Muscle of arm (tissue), 12 donors: ENCODE results near the gene IL17RC. TPM values are rescaled to one million over a fixed set of nuclear protein-coding genes. Genes with fewer than 3 reads are reported as not detected.
"Not testable (repeated sequence)": the region's sequence is repeated elsewhere in the genome, so short reads cannot be mapped to it uniquely, and the experiment has no call there.

Source experiments
- DNase-seq: peaks from one replicate; pipeline ENCODE4 v3.0.0-alpha.2; 2013
- polyA plus RNA-seq, 12 donors: library from polyadenylated mRNA; unstranded; fragments of 120-200 nt; gene quantifications; one replicate each; pipeline ENCODE4 v1.2.1, GENCODE V29; 2013; ENCODE audit not compliant: insufficient read length in 12 of 12

The IL17RC gene
- polyA plus RNA-seq, 12 donors, result 15.8 to 42.8 (median 23.4) TPM; not detected in 1

DNA sequence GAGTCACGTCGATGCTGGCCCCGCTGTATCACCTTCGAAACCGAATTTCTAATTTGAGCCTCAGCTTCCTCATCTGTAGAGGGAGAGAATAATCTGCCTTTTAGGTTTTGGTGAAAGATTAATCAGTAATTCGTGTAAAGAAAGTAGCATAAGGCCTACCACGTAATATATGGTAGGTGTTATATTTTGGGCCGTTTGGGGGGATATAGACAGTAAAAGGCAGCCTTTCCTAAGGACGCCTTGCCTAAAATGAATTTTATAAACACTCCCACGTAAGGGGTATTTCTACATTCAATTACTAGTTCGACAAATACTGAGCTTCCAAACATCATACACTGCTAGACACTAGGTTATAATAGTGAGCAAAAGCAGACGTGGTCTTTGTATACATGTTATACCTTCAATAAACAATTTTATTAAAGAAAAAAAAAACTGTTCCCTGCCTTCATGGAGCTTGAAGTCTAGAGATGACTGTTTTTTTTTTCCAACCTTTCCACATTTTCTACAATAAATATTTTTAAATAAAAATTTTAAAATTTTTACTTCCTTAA lies 25.8 kb upstream of the IL17RC start:
- DNase-seq, result no peak

DNA sequence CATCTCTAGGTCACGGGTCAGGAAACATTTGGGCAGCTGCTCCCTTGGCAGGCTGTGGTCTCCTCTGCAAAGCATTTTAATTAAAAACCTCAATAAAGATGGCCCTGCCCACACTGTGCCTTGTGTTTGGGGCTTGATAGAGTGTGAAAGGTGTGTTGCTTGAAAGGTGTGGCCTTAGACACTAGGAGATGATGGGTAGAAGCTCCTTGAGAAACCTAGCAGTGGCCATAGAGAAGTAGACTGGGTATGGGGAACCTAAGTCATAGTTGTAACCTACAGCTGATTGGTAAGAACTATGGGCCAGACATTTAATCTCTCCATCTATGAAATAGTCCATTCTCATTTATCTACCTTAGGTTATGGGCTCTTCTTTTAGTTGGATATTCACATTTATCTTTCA lies 23.2 kb upstream of the IL17RC start:
- no peak for DNase-seq

DNA sequence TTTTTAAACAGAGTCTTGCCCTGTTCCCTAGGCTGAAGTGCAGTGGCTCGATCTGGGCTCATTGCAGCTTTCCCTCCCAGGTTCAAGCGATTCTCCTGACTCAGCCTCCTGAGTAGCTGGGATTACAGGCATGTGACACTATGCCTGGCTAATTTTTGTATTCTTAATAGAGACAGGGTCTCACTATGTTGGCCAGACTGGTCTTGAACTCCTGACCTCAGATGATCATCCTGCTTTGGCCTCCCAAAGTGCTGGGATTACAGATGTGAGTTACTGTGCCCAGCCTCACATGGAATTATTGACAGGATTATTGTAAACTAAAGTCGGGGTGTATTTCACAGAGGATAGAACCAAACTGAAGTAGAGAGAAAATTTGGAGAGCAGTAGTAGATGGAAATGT lies 21.2 kb upstream of the IL17RC start:
- not testable (repeated sequence) for DNase-seq

DNA sequence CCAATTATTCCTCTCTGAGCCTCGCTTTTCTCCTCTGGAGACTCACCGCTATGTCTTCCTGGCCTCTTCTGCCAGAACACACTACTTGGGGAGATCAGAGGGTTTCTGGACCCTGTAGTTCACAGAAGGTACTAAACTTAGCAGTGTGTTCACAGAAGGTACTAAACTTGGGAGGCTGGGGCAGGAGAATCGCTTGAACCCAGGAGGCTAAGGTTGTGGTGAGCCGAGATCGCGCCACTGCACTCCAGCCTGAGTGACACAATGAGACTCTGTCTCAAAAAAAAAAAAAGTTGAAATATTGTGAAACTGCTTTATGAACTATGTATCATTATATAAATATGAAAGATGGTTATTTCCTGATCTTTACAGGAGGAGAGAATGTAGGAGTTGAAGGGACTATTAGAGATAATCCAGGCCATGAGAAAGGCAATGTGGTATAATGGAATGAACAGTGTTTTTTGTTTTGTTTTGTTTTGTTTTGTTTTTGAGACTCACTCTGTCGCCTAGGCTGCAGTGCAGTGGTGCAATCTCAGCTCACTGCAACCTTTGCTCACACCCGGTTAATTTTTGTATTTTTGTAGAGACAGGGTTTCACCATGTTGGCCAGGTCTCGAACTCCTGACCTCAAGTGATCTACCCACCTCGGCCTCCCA lies 20.0 kb upstream of the IL17RC start:
- not testable (repeated sequence) for DNase-seq

DNA sequence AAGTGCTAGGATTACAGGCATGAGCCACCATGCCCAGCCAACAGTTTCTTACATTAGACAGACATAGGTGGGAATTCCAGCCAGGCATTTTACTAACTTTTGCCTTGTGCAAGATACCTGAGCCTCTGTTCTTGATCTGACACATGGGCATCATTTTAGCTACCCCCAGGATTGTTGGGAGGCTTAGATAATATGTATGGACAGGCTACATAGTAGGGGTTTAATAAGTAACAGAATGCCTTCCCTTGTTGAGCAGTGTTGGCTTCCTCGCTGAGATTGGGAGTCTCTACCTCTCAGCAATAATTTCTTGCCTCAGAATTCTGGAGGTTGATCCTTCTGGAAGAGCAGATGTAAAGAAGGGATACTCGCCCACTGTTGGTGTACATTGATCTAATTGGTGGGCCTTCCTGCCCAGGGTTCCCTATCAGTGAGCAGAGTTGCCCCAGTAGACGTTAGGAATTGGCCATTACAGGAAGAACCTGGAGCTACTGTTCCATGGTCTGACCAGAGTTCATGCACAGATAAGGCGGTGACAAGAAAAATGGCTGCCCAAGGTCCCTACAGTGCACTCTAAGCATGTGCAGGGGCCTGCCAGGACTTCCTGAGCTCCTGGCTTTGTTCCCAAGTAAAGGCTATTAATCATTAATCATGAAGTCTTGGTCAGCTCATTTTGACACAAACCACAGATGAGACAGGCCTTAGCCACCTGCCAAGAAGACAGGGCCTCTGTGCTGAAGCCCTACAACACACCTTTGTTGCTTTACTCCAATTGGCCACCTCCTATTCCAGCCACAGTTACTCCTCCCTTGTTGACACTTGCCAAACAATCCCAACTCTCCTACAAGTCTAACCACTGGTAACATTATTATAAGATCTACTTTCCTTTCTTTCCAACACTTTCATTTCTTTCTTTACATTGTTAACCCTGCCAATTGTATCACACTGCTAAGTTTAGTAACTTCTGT lies 19.2 kb upstream of the IL17RC start:
- DNase-seq, result no peak

DNA sequence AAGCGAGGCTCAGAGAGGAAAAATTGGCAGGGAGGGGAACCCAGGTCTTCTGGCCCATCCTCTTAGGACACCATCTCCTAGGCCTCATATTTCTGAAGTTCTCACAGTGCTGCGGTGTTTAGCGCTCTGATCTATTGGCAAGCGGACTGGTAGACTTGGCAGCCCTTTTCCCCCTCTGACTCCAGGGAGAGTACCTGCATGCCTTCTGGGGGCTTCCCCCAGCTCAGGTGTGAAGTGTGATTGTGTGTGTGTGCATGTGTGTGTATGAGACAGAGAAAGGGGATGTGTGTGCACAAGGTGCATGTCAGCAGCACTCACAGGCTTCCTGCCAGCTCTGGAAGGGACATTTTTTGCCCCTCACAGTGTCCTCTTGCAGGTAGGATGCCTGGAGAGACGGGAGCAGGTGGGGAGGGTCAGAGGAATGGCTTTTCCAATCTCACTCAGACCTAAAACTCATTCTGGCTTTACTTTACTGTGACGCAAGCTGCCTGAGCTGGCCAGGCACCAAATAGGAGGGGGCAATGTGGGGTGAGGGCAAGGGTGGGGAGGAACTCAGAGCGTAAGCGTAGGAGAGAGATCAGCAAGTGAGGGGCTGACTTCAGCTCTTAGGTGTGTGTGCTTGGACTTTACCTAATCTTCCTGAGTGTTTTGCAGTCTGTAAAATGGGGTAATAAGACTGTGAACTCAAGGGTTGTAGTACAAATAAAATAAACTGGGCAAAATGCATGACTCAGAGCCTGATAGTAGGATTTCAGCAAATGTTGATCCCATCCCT lies 18.2 kb upstream of the IL17RC start:
- DNase-seq, result no peak

DNA sequence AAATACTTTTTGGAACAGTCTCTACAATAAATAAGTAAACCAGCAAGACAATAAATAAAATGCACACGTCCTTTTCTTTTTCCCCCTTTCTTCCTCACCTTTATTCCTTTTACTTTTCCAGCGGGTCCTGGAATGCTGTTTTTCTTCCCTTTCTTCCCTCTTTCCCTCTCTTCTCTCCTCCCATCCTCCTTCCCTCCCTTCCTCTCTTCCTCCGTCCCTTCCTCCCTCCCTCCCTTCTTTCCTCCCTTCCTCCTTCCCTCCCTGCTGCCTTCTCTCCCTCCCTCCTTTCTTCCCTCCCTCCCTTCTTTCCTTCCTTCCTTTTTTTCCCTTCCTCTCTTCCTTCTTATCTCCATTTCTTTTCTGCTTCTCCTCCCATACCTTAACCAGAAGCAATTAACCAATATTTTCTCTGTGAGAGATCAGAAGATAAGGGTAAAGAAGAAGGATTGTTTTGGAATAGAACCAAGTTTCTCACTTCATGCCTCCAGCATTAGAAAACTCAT lies 17.6 kb upstream of the IL17RC start:
- no peak for DNase-seq

DNA sequence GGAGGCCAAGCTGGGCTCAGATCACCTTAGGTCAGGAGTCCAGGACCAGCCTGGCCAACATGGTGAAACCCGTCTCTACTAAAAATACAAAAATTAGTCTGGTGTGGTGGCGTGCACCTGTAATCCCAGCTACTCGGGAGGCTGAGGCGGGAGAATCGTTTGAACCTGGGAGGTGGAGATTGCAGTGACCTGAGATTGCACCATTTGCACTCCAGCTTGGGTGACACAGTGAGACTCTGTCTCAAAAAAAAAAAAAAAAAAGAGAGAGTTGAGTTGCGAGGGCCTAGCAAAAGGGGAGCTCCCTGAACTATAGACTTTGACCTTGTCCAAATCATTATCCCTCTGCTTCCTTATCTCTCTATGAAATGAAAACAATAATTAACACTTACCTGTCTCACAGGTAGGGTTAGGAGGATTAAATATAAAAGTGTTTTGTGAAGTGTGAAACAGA lies 15.9 kb upstream of the IL17RC start:
- DNase-seq, result not testable (repeated sequence)

DNA sequence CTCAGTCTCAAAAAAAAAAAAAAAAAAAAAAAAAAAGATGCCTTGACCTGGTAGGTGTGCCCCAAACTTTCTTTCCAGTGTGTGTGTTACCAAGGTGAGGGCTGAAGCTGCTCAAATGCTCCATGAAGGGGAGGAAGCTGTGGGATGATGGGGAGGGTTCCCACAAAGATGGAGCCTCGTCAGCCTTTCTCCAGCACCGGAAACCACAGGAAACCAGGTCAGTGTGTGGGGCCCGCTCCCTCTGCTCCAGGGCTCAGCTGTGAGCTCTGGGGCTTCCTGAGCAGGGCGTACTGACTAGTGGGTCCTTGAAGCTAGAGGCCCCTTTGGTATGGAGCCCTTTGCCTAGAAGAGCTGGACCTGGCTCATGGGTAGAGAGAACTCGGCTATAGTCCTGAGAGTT lies 14.9 kb upstream of the IL17RC start:
- no peak for DNase-seq

DNA sequence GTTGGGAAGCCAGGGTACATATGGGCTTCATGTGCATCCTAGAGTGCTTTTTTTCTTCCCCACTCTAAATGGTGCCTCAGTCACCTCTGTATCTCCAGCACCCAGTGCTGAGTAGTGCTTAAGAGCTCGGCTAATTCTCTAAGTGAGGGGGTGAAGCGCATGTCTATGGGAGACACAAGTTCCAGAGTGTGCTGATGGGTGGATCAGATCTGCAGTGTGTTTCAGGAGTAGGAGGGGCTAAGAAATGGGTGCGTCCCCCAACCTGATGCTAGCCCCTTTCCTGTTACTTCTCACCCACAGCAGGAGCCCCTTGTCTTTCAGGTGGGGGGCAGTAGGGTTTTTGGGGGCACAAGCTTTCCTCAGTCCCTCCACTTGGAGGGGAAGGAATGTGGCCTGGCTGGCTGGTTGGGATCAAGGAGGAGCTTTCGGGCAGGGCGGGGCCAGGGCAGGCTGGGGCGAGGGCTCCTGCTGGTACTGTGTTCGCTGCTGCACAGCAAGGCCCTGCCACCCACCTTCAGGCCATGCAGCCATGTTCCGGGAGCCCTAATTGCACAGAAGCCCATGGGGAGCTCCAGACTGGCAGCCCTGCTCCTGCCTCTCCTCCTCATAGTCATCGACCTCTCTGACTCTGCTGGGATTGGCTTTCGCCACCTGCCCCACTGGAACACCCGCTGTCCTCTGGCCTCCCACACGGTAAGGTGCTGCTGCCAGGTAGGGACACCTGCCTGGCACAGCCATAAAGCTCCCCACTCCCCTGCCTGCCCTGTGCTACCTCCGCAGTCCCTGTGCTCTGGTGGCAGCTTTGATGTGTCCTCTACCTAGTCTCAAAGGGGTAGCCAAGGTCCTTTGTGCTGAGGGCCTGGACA lies 14.3 kb upstream of the IL17RC start, which contains the start of gene IL17RE:
Gene IL17RE, plus strand, starts transcription at position 477 of the 866 bp plus-strand sequence. Its CDS starts 85 bp downstream, at position 562.
- no peak for DNase-seq

DNA sequence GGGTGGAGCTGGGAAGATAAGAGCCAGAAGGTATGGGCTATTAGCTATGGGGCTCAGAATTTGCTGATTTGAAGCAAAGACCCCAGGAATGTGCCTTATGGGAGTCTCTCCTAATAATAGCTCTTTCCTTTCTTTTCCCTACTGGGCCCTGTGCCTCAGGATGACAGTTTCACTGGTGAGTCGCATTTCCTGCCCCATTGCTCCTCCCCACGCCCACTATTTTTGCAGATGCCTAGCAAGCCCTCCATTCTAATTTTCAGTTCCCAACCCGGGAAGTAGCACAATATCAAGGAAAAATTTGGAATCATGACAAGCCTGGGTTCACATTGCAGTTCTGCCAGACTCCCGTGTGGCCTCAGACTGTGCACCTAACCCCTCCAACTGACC lies 13.7 kb upstream of the IL17RC start:
- no peak for DNase-seq

DNA sequence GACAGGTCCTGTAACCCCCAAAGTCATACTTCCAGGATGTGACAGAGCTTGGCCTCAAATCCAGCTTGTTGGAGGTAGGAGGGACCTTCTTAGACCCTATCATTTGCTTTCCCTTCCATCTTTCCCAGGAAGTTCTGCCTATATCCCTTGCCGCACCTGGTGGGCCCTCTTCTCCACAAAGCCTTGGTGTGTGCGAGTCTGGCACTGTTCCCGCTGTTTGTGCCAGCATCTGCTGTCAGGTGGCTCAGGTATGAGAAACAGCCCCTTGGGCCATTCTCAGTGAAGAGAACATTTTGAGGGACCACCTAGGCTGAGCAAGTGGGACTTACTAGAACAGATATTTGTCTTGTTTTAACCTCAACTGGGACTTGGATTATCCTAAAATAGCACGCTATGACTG lies 13.0 kb upstream of the IL17RC start:
- DNase-seq, result no peak

DNA sequence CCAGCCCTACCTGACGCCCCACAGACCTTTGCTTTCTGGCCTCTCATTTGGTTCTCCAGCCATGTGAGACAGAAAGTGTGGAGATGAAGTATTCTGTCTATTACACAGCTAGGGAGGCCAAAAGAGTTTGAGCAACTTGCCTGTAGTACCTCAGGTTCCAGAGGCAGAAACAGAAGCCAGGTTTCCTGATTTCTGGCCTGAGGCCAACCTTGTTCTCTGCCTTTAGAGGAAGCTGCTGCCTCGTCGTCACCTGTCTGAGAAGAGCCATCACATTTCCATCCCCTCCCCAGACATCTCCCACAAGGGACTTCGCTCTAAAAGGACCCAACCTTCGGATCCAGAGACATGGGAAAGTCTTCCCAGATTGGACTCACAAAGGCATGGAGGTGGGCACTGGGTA lies 10.4 kb upstream of the IL17RC start:
- DNase-seq, result no peak

DNA sequence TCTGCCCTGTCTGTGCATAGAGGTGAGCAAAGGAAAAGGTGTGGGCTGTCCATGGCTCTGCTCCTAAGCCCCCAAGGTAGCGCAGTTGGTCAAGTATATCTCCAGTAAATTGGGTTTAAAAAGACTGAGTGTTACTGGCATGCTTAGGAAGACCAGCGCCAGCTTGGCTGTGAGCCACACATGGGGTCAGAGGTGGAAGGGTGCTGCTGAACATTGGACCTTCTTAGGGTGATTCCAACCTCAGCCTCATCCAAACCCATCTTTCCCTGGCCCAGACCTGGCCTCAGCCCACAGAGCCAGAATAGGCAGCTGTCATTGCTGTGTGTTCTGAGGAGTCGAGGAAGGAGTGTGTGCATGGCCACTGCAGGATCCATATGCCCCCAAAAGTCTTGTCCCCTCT lies 8.6 kb upstream of the IL17RC start:
- no peak for DNase-seq

DNA sequence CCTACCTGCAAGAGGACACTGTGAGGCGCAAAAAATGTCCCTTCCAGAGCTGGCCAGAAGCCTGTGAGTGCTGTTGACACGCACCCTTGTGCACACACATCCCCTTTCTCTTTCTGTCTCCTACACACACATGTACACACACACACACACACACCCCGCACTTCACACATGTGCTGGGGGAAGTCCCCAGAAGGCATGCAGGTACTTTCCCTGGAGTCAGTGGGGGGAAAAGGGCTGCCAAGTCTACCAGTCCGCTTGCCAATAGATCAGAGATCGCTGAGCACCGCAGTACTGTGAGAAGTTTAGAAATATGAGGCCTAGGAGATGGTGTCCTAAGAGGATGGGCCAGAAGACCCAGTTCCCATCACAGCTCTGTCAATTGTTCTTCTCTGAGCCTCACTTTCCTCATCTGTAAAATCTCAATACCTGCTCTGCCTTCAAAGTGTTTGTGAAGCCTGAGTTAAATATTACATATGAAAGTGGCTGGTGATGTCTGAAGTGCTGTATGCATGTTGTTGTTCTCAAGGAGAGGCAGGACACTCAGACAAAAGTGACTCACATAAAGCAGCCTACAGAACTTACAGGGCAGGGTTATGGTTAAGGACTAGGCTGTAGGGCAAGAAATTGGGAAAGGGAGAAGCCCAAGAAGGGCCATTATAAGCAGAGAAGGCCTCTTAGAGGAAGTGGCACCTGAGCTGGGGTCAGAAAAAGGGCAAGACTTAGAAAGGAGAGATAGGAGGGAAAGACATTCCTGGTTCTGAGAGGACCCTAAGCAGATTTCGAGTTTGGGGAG lies 7.5 kb upstream of the IL17RC start:
- DNase-seq, result no peak

DNA sequence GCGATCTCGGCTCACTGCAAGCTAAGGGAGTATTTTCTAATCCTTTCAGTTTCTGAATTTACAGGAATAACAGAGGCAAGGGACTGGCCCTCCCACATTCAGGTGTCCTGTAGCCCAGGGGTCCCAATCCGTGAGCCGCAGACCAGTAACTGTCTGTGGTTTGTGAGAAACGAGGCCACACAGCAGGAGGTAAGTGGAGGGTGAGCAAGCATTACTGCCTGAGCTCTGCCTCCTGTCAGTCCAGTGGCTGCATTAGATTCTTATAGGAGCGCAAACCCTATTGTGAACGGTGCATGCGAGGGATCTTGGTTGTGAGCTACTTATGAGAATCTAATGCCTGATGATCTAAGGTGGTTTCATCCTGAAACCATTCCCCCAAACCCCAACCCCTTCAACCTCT lies 5.0 kb upstream of the IL17RC start:
- no peak for DNase-seq

DNA sequence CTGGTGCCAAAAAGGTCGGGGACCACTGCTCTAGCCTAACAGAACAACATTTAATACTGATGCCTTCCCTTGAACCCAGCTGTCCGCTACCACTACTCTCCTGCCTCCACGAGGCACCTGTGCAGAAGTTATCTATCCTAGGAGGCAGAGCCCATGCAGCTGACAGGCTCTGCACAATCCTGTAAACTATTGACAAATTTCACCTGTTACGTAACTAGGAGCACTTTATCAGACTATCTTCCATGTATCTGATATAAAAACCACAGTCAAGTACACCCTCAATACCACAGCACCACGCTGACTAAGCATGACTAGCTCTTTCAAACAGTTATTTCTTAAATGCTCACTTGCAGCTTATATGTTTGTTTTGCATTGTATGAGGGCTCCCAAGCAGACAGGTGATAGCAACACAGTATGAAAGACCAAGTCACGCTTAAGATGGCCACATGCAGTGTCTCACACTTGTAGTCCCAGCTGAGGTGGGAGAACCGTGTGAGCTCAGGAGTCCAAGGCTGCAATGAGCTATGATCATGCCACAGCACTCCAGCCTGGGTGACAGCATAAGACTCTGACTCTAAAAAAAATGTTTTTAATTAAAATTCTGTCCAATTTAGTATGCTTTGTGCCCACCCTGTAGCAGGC lies 4.5 kb upstream of the IL17RC start:
- no peak for DNase-seq

DNA sequence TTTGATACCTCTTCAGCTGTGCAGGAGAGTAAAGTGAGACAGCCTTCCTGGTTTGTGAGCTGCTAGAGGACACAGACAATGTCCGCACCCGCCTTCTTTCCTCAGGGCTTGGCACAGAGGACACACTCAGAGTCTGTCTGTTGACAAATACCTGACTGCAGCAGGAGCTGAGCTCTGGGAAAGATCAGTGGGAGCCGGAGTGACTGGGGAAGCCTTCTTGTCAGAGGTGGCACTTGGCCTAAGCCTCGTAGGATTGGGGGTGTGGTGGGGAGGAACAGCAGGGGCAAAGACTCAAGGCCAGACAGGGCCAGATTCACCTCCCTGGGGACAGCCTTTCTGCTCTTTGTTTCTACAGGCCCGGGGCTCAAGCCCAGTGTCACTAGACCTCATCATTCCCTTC lies 3.3 kb upstream of the IL17RC start:
- DNase-seq, result no peak

DNA sequence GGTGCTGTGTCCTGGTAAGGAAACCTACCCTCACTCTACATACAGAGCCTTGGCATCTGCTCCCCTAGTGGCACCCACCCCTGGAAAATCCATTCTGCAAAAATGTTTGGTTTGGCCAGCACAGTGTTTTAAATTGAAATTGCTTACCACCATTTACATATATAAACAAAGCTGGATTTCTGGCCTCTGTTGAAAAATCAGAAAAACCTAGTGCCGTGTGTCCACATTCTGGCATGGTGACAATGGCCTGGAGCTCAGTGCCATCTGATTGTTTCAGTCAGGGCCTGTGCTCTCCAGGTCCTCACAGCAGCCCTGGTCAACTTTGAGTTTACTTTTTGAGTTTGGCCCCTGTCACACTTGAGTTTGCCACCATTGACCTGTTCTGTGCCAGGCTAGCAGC lies 2.9 kb upstream of the IL17RC start:
- no peak for DNase-seq
